GM23338 (cell line): ENCODE measurements around the gene GSTP1.

ENCODE experiments used
- EZH2 ChIP-seq: fragments of 200-600 bp; sonication (generic); IDR thresholded peaks from one replicate; pipeline ENCODE4 v1.8.0; 2017; ENCODE audit warnings: antibody characterized with exemption, mild to moderate bottlenecking, low read depth; ENCODE audit not compliant: unreplicated experiment
- EZH2phosphoT487 ChIP-seq: fragments of 200-600 bp; sonication (generic); IDR thresholded peaks from one replicate; pipeline ENCODE4 v1.8.1; 2018; ENCODE audit warnings: antibody characterized with exemption; ENCODE audit not compliant: unreplicated experiment
- TF ChIP-seq, protein P1 (sequence below), 2 experiments: fragments of 200-600 bp in 1 of 2; sonication (generic) in 1 of 2; conservative IDR thresholded peaks; 2 replicates each; pipeline versions ENCODE4 v1.5.1 to v1.6.1; 2016 to 2017; ENCODE audit warnings: antibody characterized with exemption in 2 of 2, low read depth in 2 of 2, mild to moderate bottlenecking in 2 of 2, moderate library complexity in 1 of 2
- TF ChIP-seq, protein P2 (sequence below): IDR thresholded peaks from one replicate; pipeline ENCODE4 v1.6.1; 2018; ENCODE audit warnings: antibody characterized with exemption; ENCODE audit not compliant: unreplicated experiment

DNA sequence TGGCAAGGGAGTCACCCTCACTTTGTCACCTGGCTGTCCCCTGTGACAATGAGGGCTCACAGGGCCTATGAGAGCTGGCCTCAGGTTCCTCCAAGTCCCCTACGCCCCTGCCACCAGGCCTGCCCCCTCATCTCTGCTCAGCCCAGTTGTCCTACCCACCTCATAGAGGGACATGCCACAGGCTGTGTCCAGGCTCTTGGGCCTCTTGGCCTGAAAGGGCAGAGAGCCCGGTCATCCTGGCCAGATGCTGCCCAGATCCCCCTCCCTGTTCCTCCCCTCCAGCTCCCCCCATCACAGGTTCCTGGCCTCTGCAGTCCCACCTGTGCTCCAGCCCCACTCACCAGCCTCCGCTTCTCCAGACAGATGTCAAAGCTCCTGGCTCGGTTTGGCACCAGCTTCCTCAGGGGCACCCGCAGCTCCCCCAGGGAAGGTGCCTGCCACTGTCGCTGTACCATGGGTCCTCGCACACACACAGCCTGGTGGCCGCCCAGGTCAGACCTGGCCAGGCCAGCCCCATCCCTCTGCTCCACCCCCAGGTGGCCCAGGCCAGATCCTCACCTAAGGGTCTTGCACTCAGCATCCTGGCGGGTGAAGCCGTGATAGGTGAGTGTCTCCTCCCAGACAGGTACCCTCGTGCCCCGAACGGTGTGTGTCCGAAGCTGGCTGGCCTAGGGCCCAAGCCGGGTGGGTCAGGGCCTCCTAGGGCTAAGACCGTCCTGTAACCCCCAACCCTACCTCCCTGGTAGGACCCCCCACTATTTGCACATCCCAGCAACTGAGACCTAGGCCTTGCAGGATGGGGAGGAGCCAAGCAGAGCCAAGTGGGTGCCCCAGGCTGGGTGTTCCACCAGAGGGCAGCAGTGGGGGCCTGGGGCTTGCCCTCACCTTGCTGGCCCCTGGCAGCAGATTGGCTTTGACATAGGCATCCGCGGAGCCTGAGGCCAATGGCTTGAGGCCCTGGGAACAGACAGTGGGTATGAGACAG is 31.4 kb downstream of the GSTP1 start:
- TF ChIP-seq EZH2 (no peak), EZH2phosphoT487 (no peak)
- TF ChIP-seq, protein P1, sequence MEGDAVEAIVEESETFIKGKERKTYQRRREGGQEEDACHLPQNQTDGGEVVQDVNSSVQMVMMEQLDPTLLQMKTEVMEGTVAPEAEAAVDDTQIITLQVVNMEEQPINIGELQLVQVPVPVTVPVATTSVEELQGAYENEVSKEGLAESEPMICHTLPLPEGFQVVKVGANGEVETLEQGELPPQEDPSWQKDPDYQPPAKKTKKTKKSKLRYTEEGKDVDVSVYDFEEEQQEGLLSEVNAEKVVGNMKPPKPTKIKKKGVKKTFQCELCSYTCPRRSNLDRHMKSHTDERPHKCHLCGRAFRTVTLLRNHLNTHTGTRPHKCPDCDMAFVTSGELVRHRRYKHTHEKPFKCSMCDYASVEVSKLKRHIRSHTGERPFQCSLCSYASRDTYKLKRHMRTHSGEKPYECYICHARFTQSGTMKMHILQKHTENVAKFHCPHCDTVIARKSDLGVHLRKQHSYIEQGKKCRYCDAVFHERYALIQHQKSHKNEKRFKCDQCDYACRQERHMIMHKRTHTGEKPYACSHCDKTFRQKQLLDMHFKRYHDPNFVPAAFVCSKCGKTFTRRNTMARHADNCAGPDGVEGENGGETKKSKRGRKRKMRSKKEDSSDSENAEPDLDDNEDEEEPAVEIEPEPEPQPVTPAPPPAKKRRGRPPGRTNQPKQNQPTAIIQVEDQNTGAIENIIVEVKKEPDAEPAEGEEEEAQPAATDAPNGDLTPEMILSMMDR (conservative IDR thresholded peaks at IDR 0.05; ENCODE audit: low read depth in 2 of 2): peak; percentile 64 to 87
- TF ChIP-seq, protein P2, sequence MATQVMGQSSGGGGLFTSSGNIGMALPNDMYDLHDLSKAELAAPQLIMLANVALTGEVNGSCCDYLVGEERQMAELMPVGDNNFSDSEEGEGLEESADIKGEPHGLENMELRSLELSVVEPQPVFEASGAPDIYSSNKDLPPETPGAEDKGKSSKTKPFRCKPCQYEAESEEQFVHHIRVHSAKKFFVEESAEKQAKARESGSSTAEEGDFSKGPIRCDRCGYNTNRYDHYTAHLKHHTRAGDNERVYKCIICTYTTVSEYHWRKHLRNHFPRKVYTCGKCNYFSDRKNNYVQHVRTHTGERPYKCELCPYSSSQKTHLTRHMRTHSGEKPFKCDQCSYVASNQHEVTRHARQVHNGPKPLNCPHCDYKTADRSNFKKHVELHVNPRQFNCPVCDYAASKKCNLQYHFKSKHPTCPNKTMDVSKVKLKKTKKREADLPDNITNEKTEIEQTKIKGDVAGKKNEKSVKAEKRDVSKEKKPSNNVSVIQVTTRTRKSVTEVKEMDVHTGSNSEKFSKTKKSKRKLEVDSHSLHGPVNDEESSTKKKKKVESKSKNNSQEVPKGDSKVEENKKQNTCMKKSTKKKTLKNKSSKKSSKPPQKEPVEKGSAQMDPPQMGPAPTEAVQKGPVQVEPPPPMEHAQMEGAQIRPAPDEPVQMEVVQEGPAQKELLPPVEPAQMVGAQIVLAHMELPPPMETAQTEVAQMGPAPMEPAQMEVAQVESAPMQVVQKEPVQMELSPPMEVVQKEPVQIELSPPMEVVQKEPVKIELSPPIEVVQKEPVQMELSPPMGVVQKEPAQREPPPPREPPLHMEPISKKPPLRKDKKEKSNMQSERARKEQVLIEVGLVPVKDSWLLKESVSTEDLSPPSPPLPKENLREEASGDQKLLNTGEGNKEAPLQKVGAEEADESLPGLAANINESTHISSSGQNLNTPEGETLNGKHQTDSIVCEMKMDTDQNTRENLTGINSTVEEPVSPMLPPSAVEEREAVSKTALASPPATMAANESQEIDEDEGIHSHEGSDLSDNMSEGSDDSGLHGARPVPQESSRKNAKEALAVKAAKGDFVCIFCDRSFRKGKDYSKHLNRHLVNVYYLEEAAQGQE: no peak
